ENCODE results near the gene NUP35. TPM values are rescaled to one million over a fixed set of nuclear protein-coding genes. Genes with fewer than 3 reads are reported as not detected.

The NUP35 gene
- total and polyA plus RNA-seq, 2 of the 8 experiments (the other 6 are each of a cell fraction or from before 2014, with no cell fraction given), result 30.7 to 48.7 TPM

DNA sequence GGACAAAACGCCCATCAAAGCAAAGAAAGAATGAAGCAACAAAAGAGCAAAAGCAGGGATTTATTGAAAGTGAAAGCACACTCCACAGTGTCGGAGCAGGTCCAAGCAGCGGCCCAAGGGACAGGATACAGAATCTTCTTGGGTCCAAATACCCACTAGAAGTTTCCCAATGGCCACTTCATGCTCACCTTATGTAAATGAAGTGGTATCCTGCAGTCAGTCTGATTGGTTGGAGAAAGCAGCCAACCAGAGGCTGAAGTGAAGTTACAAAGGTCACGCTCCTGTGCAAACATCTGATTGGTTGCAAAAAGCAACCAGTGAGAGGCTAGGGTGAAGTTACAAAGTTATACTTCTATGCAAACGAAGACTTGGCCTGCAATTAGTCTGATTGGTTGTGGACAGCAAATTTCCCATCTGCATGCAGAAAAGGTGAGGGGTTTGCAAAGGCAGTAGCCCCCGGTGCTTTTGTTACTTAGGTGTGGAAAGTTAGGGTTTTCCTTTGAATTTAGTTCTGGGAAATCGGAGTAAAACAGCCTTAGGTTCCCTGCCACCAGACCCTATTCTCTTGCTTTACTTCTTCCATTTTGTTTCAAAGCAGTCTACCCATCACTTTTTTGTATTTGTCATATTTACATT lies 32.8 kb upstream of the NUP35 start:
- H3K79me2 ChIP-seq (ENCODE audit: control insufficient read depth in 1 of 2, insufficient read depth in 2 of 2, low read length in 2 of 2), result no peaks in the 10 kb centered on the region
- no peak overlapping the region for H3K23ac ChIP-seq (ENCODE audit: insufficient read length)
- no peak overlapping the region for H3K4me2 ChIP-seq (ENCODE audit: insufficient read depth in 1 of 2, low read depth in 2 of 2, low read length in 2 of 2)
- H3K79me1 ChIP-seq (ENCODE audit: low read depth, low read length), result no peaks in the 10 kb centered on the region
- FAIRE-seq, result no peak
- CTCF ChIA-PET (ENCODE audit: partially characterized antibody), result interaction anchor here (0.6 kb wide), 1 partner anchor 12 kb away, joined by 3 read pairs; the partner anchor contains the start of gene DUSP19
- no peak overlapping the region for H2BK12ac ChIP-seq (ENCODE audit: low read depth, low read length)
- 91% methylated on average over 7 of the region's 7 CpGs; no CpG with 5 or more reads in 1 of the 2 experiments for WGBS, 2 experiments (ENCODE audit: extremely low coverage in 1 of 2, insufficient coverage in 1 of 2, insufficient read length in 1 of 2, insufficient replicate concordance in 2 of 2, low coverage in 1 of 2, low lambda C conversion rate in 2 of 2, missing lambda C conversion rate in 1 of 2)
- no peaks in the 10 kb centered on the region for H3K36me3 ChIP-seq (ENCODE audit: control insufficient read depth in 2 of 4, insufficient read depth in 4 of 4, low read length in 3 of 4)
- no peak overlapping the region for H4K91ac ChIP-seq (replicated peaks; ENCODE audit: insufficient read length, low read length)
- H2BK15ac ChIP-seq (ENCODE audit: low read length), result no peak overlapping the region
- no peak overlapping the region for H2BK5ac ChIP-seq (ENCODE audit: low read depth, low read length)
- H3K18ac ChIP-seq (ENCODE audit: extremely low read depth, low read length), result no peak overlapping the region
- no peak overlapping the region for H3K4ac ChIP-seq (replicated peaks; ENCODE audit: insufficient read length, low read depth, low read length)
- H3K9me3 ChIP-seq (ENCODE audit: insufficient read depth in 2 of 2, low read depth in 1 of 2, low read length in 1 of 2), result no peaks in the 10 kb centered on the region
- H3K14ac ChIP-seq (ENCODE audit: insufficient read length), result no peak overlapping the region
- no peak overlapping the region for H2AK5ac ChIP-seq (ENCODE audit: low read depth, low read length)
- no peak overlapping the region for H3K4me3 ChIP-seq (ENCODE audit: extremely low read depth in 1 of 4, insufficient read depth in 2 of 4, low read depth in 3 of 4, low read length in 4 of 4)
- H4K5ac ChIP-seq (ENCODE audit: insufficient read length, low read depth, low read length), result no peak overlapping the region
- H3K27me3 ChIP-seq (replicated peaks in 1 of 4; ENCODE audit: control insufficient read depth in 3 of 4, extremely low read depth in 1 of 4, insufficient read depth in 3 of 4, low read length in 3 of 4), result no peaks in the 10 kb centered on the region
- H3K27ac ChIP-seq (ENCODE audit: low read depth, low read length), result no peak overlapping the region
- no peaks in the 10 kb centered on the region for H3K23me2 ChIP-seq (ENCODE audit: low read depth, low read length)
- no peaks in the 10 kb centered on the region for H4K20me1 ChIP-seq (replicated peaks in 1 of 2; ENCODE audit: control insufficient read depth in 1 of 2, insufficient read depth in 2 of 2, low read length in 2 of 2)
- H3K4me1 ChIP-seq (replicated peaks in 1 of 4; ENCODE audit: control insufficient read depth in 3 of 4, insufficient read depth in 4 of 4, low read length in 3 of 4), result peaks cover 0 to 4% (median 2%) of the 10 kb centered on the region in 4 experiments; a peak in 2 of 7 replicates
- H2AFZ ChIP-seq (ENCODE audit: low read length), result no peak overlapping the region
- no peak overlapping the region for H4K8ac ChIP-seq (ENCODE audit: extremely low read depth, insufficient read depth, low read length)
- POLR2A ChIA-PET (ENCODE audit: partially characterized antibody), result no interaction called here
- H3K56ac ChIP-seq (replicated peaks; ENCODE audit: insufficient read length, low read depth, low read length), result no peak overlapping the region
- no peak for DNase-seq (ENCODE audit: low read depth in 1 of 2, low spot score in 2 of 2)
- H2BK120ac ChIP-seq (replicated peaks; ENCODE audit: low read depth, low read length), result no peak overlapping the region
- no peak overlapping the region for H3K9ac ChIP-seq (replicated peaks in 1 of 4; ENCODE audit: extremely low read depth in 1 of 4, low read depth in 3 of 4, low read length in 3 of 4)
- H2BK20ac ChIP-seq (ENCODE audit: low read length), result no peak overlapping the region
- TF ChIP-seq EZH2 (IDR thresholded peaks at IDR 0.05; ENCODE audit: low read depth, low read length, severe bottlenecking) (no peak), POU5F1 (IDR thresholded peaks at IDR 0.05; ENCODE audit: low read depth, low read length) (no peak), JUN (IDR thresholded peaks at IDR 0.05; ENCODE audit: low read depth, low read length) (no peak), CBX5 (IDR thresholded peaks at IDR 0.05; ENCODE audit: low read depth, low read length) (no peak), CEBPB (IDR thresholded peaks at IDR 0.05; ENCODE audit: low read depth, low read length) (no peak), POLR2A (IDR thresholded peaks at IDR 0.05; ENCODE audit: control extremely low read depth in 1 of 2, low read depth in 2 of 2, low read length in 2 of 2) (no peak), ASH2L (IDR thresholded peaks at IDR 0.05; ENCODE audit: low read length) (no peak), SAP30 (IDR thresholded peaks at IDR 0.05; ENCODE audit: insufficient read depth, insufficient replicate concordance, low read length) (no peak), BRCA1 (IDR thresholded peaks at IDR 0.05; ENCODE audit: low read depth, low read length) (no peak), E2F6 (IDR thresholded peaks at IDR 0.05) (no peak)
- TF ChIP-seq, protein P1, sequence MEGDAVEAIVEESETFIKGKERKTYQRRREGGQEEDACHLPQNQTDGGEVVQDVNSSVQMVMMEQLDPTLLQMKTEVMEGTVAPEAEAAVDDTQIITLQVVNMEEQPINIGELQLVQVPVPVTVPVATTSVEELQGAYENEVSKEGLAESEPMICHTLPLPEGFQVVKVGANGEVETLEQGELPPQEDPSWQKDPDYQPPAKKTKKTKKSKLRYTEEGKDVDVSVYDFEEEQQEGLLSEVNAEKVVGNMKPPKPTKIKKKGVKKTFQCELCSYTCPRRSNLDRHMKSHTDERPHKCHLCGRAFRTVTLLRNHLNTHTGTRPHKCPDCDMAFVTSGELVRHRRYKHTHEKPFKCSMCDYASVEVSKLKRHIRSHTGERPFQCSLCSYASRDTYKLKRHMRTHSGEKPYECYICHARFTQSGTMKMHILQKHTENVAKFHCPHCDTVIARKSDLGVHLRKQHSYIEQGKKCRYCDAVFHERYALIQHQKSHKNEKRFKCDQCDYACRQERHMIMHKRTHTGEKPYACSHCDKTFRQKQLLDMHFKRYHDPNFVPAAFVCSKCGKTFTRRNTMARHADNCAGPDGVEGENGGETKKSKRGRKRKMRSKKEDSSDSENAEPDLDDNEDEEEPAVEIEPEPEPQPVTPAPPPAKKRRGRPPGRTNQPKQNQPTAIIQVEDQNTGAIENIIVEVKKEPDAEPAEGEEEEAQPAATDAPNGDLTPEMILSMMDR (IDR thresholded peaks at IDR 0.05; ENCODE audit: control extremely low read depth in 1 of 3, insufficient read depth in 1 of 3, low read depth in 1 of 3, low read length in 3 of 3), result no peak

Data from H1 (cell line).